Chondrocyte (in vitro differentiated cells): ENCODE measurements around the gene MCMBP. TPM values are rescaled to one million over a fixed set of nuclear protein-coding genes. Genes with fewer than 3 reads are reported as not detected.
A peak's percentile ranks its signal among the peaks of the same experiment; 100 is the strongest.
"Not testable (repeated sequence)": the region's sequence is repeated elsewhere in the genome, so short reads cannot be mapped to it uniquely, and the experiment has no call there.

Experiments
- DNase-seq: peaks from one replicate; pipeline ENCODE4 v3.0.0; 2021; ENCODE audit warnings: mixed read lengths, low spot score
- H3K27ac Mint-ChIP-seq: one replicate; pipeline ENCODE4 v1.8.0; 2021; ENCODE audit warnings: mild to moderate bottlenecking, moderate library complexity, mixed read lengths; ENCODE audit not compliant: unreplicated experiment
- H3K27me3 Mint-ChIP-seq: 2 replicates; pipeline ENCODE4 v1.8.0; 2021; ENCODE audit warnings: low read depth, mixed read lengths
- H3K36me3 Mint-ChIP-seq: 2 replicates; pipeline ENCODE4 v1.8.0; 2021; ENCODE audit warnings: low read depth, mixed read lengths
- H3K4me1 Mint-ChIP-seq: 2 replicates; pipeline ENCODE4 v1.8.0; 2021; ENCODE audit warnings: low read depth, mild to moderate bottlenecking, mixed read lengths
- H3K4me3 Mint-ChIP-seq: one replicate; pipeline ENCODE4 v1.8.0; 2021; ENCODE audit warnings: mild to moderate bottlenecking, moderate library complexity, mixed read lengths; ENCODE audit not compliant: unreplicated experiment
- H3K9me3 Mint-ChIP-seq: 2 replicates; pipeline ENCODE4 v1.8.0; 2021; ENCODE audit warnings: low read depth, mixed read lengths
- CTCF ChIP-seq: fragments of 200-600 bp; sonication (generic); IDR thresholded peaks from 2 replicates; pipeline ENCODE4 v1.5.0; 2021; ENCODE audit warnings: antibody characterized with exemption, mild to moderate bottlenecking, moderate library complexity
- total RNA-seq: library from RNA; stranded (reverse); gene quantifications from 3 replicates; pipeline ENCODE4 v1.2.1, GENCODE V29; 2021

The MCMBP gene
- total RNA-seq, 1 donor from 2014 or later = 45.1 TPM

GRCh38 chr10:119896061-119896655 is 23.5 kb upstream of the MCMBP start:
- H3K27ac Mint-ChIP-seq = peak overlapping the region; percentile 82
- H3K4me1 Mint-ChIP-seq = peaks cover 46% of the 10 kb centered on the region
- H3K9me3 Mint-ChIP-seq = no peaks in the 10 kb centered on the region
- no peak for DNase-seq
- H3K27me3 Mint-ChIP-seq = no peaks in the 10 kb centered on the region
- TF ChIP-seq CTCF = no peak
- no peak overlapping the region for H3K4me3 Mint-ChIP-seq
- H3K36me3 Mint-ChIP-seq = peaks cover 5% of the 10 kb centered on the region

GRCh38 chr10:119893845-119894427 is 21.3 kb upstream of the MCMBP start:
- no peak for DNase-seq
- H3K27ac Mint-ChIP-seq = peak overlapping the region; percentile 39
- peak overlapping the region; percentile 99 for H3K4me3 Mint-ChIP-seq
- peaks cover 5% of the 10 kb centered on the region for H3K36me3 Mint-ChIP-seq
- H3K4me1 Mint-ChIP-seq = peaks cover 46% of the 10 kb centered on the region
- no peaks in the 10 kb centered on the region for H3K27me3 Mint-ChIP-seq
- no peak for TF ChIP-seq CTCF
- H3K9me3 Mint-ChIP-seq = no peaks in the 10 kb centered on the region

GRCh38 chr10:119893074-119893473 is 20.4 kb upstream of the MCMBP start:
- no peaks in the 10 kb centered on the region for H3K9me3 Mint-ChIP-seq
- H3K4me1 Mint-ChIP-seq = peaks cover 46% of the 10 kb centered on the region
- peak overlapping the region; percentile 99 for H3K4me3 Mint-ChIP-seq
- peaks cover 5% of the 10 kb centered on the region for H3K36me3 Mint-ChIP-seq
- DNase-seq = no peak
- TF ChIP-seq CTCF = no peak
- H3K27ac Mint-ChIP-seq = peak overlapping the region; percentile 98
- no peaks in the 10 kb centered on the region for H3K27me3 Mint-ChIP-seq

DNA sequence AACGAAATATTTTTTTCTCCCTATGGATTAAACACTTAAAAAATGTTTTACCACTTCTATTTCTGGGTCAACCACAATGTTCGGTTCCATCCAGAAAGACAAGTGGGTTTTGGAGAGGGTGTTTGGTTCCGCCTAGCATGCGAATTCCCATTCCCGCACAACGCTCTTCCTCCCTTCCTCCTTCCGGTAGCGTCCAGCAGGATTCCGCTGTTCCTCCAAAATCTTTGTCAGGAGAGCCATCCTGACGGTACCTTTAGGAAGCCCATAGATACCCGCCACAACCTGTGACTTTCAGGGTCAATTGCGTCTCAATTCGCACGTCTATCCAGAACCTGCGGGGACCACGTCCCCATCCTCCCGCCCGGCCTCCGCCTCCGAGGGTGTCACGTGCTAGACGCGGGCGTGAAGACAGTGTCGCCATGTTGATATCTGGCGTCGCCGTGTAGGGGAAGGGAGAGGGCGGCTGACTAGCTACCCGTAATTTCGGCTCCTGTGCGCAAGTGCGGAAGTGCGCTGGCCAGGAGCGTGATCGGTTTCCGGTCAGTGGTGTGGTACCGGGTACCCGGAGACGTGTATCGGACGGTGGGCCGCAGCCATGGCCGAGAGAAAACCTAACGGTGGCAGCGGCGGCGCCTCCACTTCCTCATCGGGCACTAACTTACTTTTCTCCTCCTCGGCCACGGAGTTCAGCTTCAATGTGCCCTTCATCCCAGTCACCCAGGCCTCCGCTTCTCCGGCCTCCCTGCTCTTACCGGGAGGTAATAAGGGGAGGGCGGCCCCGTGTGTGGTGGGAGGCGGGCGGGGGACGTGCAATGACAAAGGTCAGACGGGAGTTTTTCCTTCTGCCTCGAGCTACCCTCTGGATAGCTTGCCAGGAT is 19.8 kb upstream of the MCMBP start, which contains the start of gene SEC23IP:
Gene SEC23IP (plus strand): TSS at position 543 of the 878 bp plus-strand sequence. CDS start 53 bp downstream, at position 596.
- H3K27me3 Mint-ChIP-seq = no peaks in the 10 kb centered on the region
- peak within 1 kb of the TSS; percentile 99 for H3K4me3 Mint-ChIP-seq
- H3K9me3 Mint-ChIP-seq = no peaks in the 10 kb centered on the region
- TF ChIP-seq CTCF = peak; percentile 36
- DNase-seq = peak; percentile 98
- peaks cover 46% of the 10 kb centered on the region for H3K4me1 Mint-ChIP-seq
- peak within 1 kb of the TSS; percentile 98 for H3K27ac Mint-ChIP-seq
- H3K36me3 Mint-ChIP-seq = peaks cover 5% of the 10 kb centered on the region

GRCh38 chr10:119891849-119892187 is 19.2 kb upstream of the MCMBP start:
- Mint-ChIP-seq H3K4me3 (peak overlapping the region; percentile 99), H3K4me1 (peaks cover 40% of the 10 kb centered on the region), H3K27ac (peak overlapping the region; percentile 98)
- H3K36me3 Mint-ChIP-seq, DNase-seq, H3K27me3 Mint-ChIP-seq, H3K9me3 Mint-ChIP-seq: not testable (repeated sequence)

GRCh38 chr10:119890307-119890706 is 17.7 kb upstream of the MCMBP start:
- not testable (repeated sequence) for DNase-seq, H3K27me3 Mint-ChIP-seq, H3K4me3 Mint-ChIP-seq, H3K36me3 Mint-ChIP-seq, H3K9me3 Mint-ChIP-seq, H3K27ac Mint-ChIP-seq
- H3K4me1 Mint-ChIP-seq = peaks cover 25% of the 10 kb centered on the region

DNA sequence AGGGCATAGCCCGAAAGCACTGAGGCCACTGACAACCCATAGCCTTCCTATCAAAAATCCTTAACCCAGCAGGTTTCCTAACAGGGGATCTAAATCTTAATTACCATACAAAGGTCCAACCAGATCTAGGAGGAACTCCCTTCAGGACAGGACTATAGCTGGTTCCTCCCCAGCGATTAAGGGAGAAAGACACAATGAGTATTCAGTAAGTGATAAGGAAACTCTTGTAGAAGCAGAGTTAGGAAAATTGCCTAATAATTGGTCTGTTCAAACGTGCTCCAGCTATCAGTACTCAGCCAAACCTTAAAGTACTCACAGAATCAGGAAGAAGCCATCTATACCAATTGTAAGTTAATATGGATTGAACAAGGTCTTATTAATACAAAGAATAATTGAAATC is 16.6 kb upstream of the MCMBP start:
- not testable (repeated sequence) for H3K27ac Mint-ChIP-seq, DNase-seq, H3K4me3 Mint-ChIP-seq, H3K27me3 Mint-ChIP-seq, H3K36me3 Mint-ChIP-seq, H3K9me3 Mint-ChIP-seq
- peaks cover 14% of the 10 kb centered on the region for H3K4me1 Mint-ChIP-seq

GRCh38 chr10:119888715-119889114 is 16.1 kb upstream of the MCMBP start:
- H3K4me1 Mint-ChIP-seq, H3K36me3 Mint-ChIP-seq, DNase-seq, H3K4me3 Mint-ChIP-seq, H3K9me3 Mint-ChIP-seq, H3K27ac Mint-ChIP-seq, H3K27me3 Mint-ChIP-seq: not testable (repeated sequence)
